Measurements from ENCODE around the gene CYTH3.

CYTH3 gene

GRCh38 chr7:6147627-6148026 lies 124.8 kb downstream of the CYTH3 start:
- Histone ChIP-seq H3K4me3 (no peak overlapping the region), H3K27ac (no peak overlapping the region), H3K4me1 (no peaks in the 10 kb centered on the region), H3K27me3 (no peaks in the 10 kb centered on the region), H3K9me3 (no peaks in the 10 kb centered on the region), H3K36me3 (peaks cover 83 to 100% (median 95%) of the 10 kb centered on the region in 3 donors)
- DNase-seq, result no peak
- intact Hi-C loops (cut with DNase I; ENCODE audit: low total_unique reads), result no loop called here
- TF ChIP-seq CTCF (IDR thresholded peaks at IDR 0.05), result no peak

- Histone ChIP-seq H3K27me3 (no peaks in the 10 kb centered on the region), H3K9me3 (no peaks in the 10 kb centered on the region), H3K36me3 (peaks cover 73 to 100% (median 90%) of the 10 kb centered on the region in 3 donors), H3K4me3 (no peak overlapping the region), H3K4me1 (no peaks in the 10 kb centered on the region), H3K27ac (no peak overlapping the region)
- intact Hi-C loops (cut with DNase I; ENCODE audit: low total_unique reads), result no loop called here
- no peak for TF ChIP-seq CTCF (IDR thresholded peaks at IDR 0.05)
- no peak for DNase-seq
Observed at GRCh38 chr7:6146666-6147065, 125.8 kb downstream of the CYTH3 start.

- peaks cover 55 to 95% (median 84%) of the 10 kb centered on the region in 3 donors for H3K36me3 ChIP-seq
- no peaks in the 10 kb centered on the region for H3K4me1 ChIP-seq
- no peak for DNase-seq
- intact Hi-C loops (cut with DNase I; ENCODE audit: low total_unique reads), result no loop called here
- H3K9me3 ChIP-seq, result no peaks in the 10 kb centered on the region
- no peak overlapping the region for H3K27ac ChIP-seq
- TF ChIP-seq CTCF (IDR thresholded peaks at IDR 0.05), result no peak
- H3K27me3 ChIP-seq, result no peaks in the 10 kb centered on the region
- no peak overlapping the region for H3K4me3 ChIP-seq
Observed at GRCh38 chr7:6143997-6144396, 128.4 kb downstream of the CYTH3 start.

GRCh38 chr7:6142871-6143380 lies 129.5 kb downstream of the CYTH3 start:
- intact Hi-C loops (cut with DNase I; ENCODE audit: low total_unique reads), result no loop called here
- no peak for DNase-seq
- Histone ChIP-seq H3K36me3 (peaks cover 44 to 92% (median 82%) of the 10 kb centered on the region in 3 donors), H3K27me3 (no peaks in the 10 kb centered on the region), H3K27ac (no peak overlapping the region), H3K9me3 (no peaks in the 10 kb centered on the region), H3K4me1 (no peaks in the 10 kb centered on the region), H3K4me3 (no peak overlapping the region)
- no peak for TF ChIP-seq CTCF (IDR thresholded peaks at IDR 0.05)

GRCh38 chr7:6139189-6139996 lies 133.0 kb downstream of the CYTH3 start:
- intact Hi-C loops (cut with DNase I; ENCODE audit: low total_unique reads), result no loop called here

More at GRCh38 chr7:6139189-6139996, 133.0 kb downstream of the CYTH3 start:
- H3K9me3 ChIP-seq, result no peaks in the 10 kb centered on the region
- H3K4me3 ChIP-seq, result no peak overlapping the region
- no peaks in the 10 kb centered on the region for H3K27me3 ChIP-seq
- H3K27ac ChIP-seq, result no peak overlapping the region
- no peaks in the 10 kb centered on the region for H3K4me1 ChIP-seq
- no peak for DNase-seq
- TF ChIP-seq CTCF (IDR thresholded peaks at IDR 0.05), result no peak
- peaks cover 12 to 77% (median 57%) of the 10 kb centered on the region in 3 donors for H3K36me3 ChIP-seq
